Measurements from ENCODE around the gene GET4. TPM values are rescaled to one million over a fixed set of nuclear protein-coding genes. Genes with fewer than 3 reads are reported as not detected.

Gene GET4
- total RNA-seq, 1 experiment from 2014 or later: 120 TPM

GRCh38 chr7:900331-901040 lies 24.1 kb downstream of the GET4 start:
- no peak for TF ChIP-seq EZH2 (IDR thresholded peaks at IDR 0.05; ENCODE audit: low read depth)
- no peak for TF ChIP-seq CTCF (conservative IDR thresholded peaks at IDR 0.05)
- peaks cover 8% of the 10 kb centered on the region for H4K20me1 ChIP-seq (ENCODE audit: insufficient read depth)
- no TSS peak for BruUV-seq (replicated peaks)
- no peaks in the 10 kb centered on the region for H3K9me2 ChIP-seq (ENCODE audit: insufficient read depth)
- intact Hi-C loops (cut with micrococcal nuclease; ENCODE audit: unreplicated experiment): loop anchor here (2.0 kb wide), 1 partner anchor 24 kb away; the partner anchor contains the start of gene GET4
- no peak overlapping the region for H3K4me2 ChIP-seq
- H3K79me2 ChIP-seq (ENCODE audit: low read depth): no peaks in the 10 kb centered on the region
- H2AFZ ChIP-seq: no peak overlapping the region
- POLR2A ChIA-PET (ENCODE audit: unreplicated experiment): no interaction called here
- peaks cover 4% of the 10 kb centered on the region for H3K4me1 ChIP-seq (replicated peaks; ENCODE audit: insufficient read depth)
- no peaks in the 10 kb centered on the region for H3K27me3 ChIP-seq (ENCODE audit: insufficient read depth, low read depth)
- H3K36me3 ChIP-seq (ENCODE audit: low read depth): no peaks in the 10 kb centered on the region
- H3K9me3 ChIP-seq (ENCODE audit: insufficient read depth, low read depth): no peaks in the 10 kb centered on the region
- H3K27ac ChIP-seq: no peak overlapping the region
- no peak overlapping the region for H3K4me3 ChIP-seq
- peaks cover 14% of the 10 kb centered on the region; the same call in 1 of the 2 replicates for H3F3A ChIP-seq (ENCODE audit: insufficient read depth, low read depth)
- no peak for DNase-seq
- CTCF ChIA-PET: no interaction called here

- H3K9me3 ChIP-seq (ENCODE audit: insufficient read depth, low read depth): no peaks in the 10 kb centered on the region
- no peaks in the 10 kb centered on the region for H3K27me3 ChIP-seq (ENCODE audit: insufficient read depth, low read depth)
- peak overlapping the region; percentile 27; the same call in 1 of the 2 replicates for H3K4me2 ChIP-seq
- ChIA-PET CTCF (interaction anchor here (1.0 kb wide), 1 partner anchor 28 kb away, joined by 5 read pairs; no protein-coding TSS in a partner anchor), POLR2A (ENCODE audit: unreplicated experiment) (no interaction called here)
- H3K4me1 ChIP-seq (replicated peaks; ENCODE audit: insufficient read depth): peaks cover 4% of the 10 kb centered on the region
- BruUV-seq (replicated peaks): no TSS peak
- DNase-seq: no peak
- H3K36me3 ChIP-seq (ENCODE audit: low read depth): no peaks in the 10 kb centered on the region
- intact Hi-C loops (cut with micrococcal nuclease; ENCODE audit: unreplicated experiment): loop anchor here (2.0 kb wide), 1 partner anchor 24 kb away; the partner anchor contains the start of gene GET4
- no peak overlapping the region for H3K4me3 ChIP-seq
- H4K20me1 ChIP-seq (ENCODE audit: insufficient read depth): peaks cover 4% of the 10 kb centered on the region
- TF ChIP-seq EZH2 (IDR thresholded peaks at IDR 0.05; ENCODE audit: low read depth): no peak
- TF ChIP-seq CTCF (conservative IDR thresholded peaks at IDR 0.05): no peak
- H3K9me2 ChIP-seq (ENCODE audit: insufficient read depth): no peaks in the 10 kb centered on the region
- no peak overlapping the region for H3K27ac ChIP-seq
- H2AFZ ChIP-seq: no peak overlapping the region
- H3F3A ChIP-seq (ENCODE audit: insufficient read depth, low read depth): peaks cover 14% of the 10 kb centered on the region; the same call in 1 of the 2 replicates
- no peaks in the 10 kb centered on the region for H3K79me2 ChIP-seq (ENCODE audit: low read depth)
Measured at GRCh38 chr7:901041-901387, 24.7 kb downstream of the GET4 start.

GRCh38 chr7:901388-902154 lies 25.2 kb downstream of the GET4 start:
- Histone ChIP-seq H3K36me3 (ENCODE audit: low read depth) (no peaks in the 10 kb centered on the region), H4K20me1 (ENCODE audit: insufficient read depth) (no peaks in the 10 kb centered on the region; the same call in 1 of the 2 replicates), H3K27ac (no peak overlapping the region), H2AFZ (no peak overlapping the region), H3K4me2 (peak overlapping the region; percentile 27; the same call in 1 of the 2 replicates), H3K27me3 (ENCODE audit: insufficient read depth, low read depth) (no peaks in the 10 kb centered on the region), H3K9me2 (ENCODE audit: insufficient read depth) (no peaks in the 10 kb centered on the region), H3K4me3 (no peak overlapping the region), H3K9me3 (ENCODE audit: insufficient read depth, low read depth) (no peaks in the 10 kb centered on the region), H3K79me2 (ENCODE audit: low read depth) (no peaks in the 10 kb centered on the region), H3K4me1 (replicated peaks; ENCODE audit: insufficient read depth) (peaks cover 4% of the 10 kb centered on the region), H3F3A (ENCODE audit: insufficient read depth, low read depth) (peaks cover 9% of the 10 kb centered on the region; the same call in 1 of the 2 replicates)
- POLR2A ChIA-PET (ENCODE audit: unreplicated experiment): interaction anchor here (0.6 kb wide), 2 partner anchors 61 to 73 kb away, joined by 3 to 4 read pairs; no protein-coding TSS in a partner anchor
- peak; percentile 70 to 90 for DNase-seq
- intact Hi-C loops (cut with micrococcal nuclease; ENCODE audit: unreplicated experiment): loop anchor here (2.0 kb wide), 1 partner anchor 25 kb away; the partner anchor contains the start of gene GET4
- CTCF ChIA-PET: interaction anchor here (0.9 to 1.0 kb wide), 2 partner anchors 28 to 164 kb away, joined by 3 to 5 read pairs; no protein-coding TSS in a partner anchor
- BruUV-seq (replicated peaks): no TSS peak
- TF ChIP-seq CTCF (conservative IDR thresholded peaks at IDR 0.05): no peak
